T-helper 2 cell treated with Interferon-gamma antibody and Interleukin-4, amounts not matched to agents 5 μg/mL and 100 μg/mL, for 36 hours (primary cell): Measurements from ENCODE around the gene COLEC11.

Experiments
- DNase-seq: peaks from one replicate; pipeline ENCODE4 v3.0.0; 2021; ENCODE audit warnings: low spot score
- H3K27ac Mint-ChIP-seq: one replicate; pipeline ENCODE4 v1.8.0; 2021; ENCODE audit warnings: mild to moderate bottlenecking, mixed read lengths
- H3K27me3 Mint-ChIP-seq: one replicate; pipeline ENCODE4 v1.8.0; 2021; ENCODE audit warnings: low read depth, mixed read lengths
- H3K36me3 Mint-ChIP-seq: one replicate; pipeline ENCODE4 v1.8.0; 2021; ENCODE audit warnings: low read depth, mixed read lengths
- H3K4me1 Mint-ChIP-seq: one replicate; pipeline ENCODE4 v1.8.0; 2021; ENCODE audit warnings: low read depth, mixed read lengths
- H3K4me3 Mint-ChIP-seq: one replicate; pipeline ENCODE4 v1.8.0; 2022; ENCODE audit warnings: mild to moderate bottlenecking, moderate library complexity, mixed read lengths
- H3K9me3 Mint-ChIP-seq: one replicate; pipeline ENCODE4 v1.8.0; 2021; ENCODE audit warnings: mixed read lengths

The COLEC11 gene

GRCh38 chr2:3638456-3638810, 43.5 kb downstream of the COLEC11 start:
- no peak for DNase-seq
- Mint-ChIP-seq H3K9me3 (no peaks in the 10 kb centered on the region), H3K4me1 (no peaks in the 10 kb centered on the region), H3K27me3 (no peaks in the 10 kb centered on the region), H3K36me3 (no peaks in the 10 kb centered on the region), H3K27ac (no peak overlapping the region), H3K4me3 (no peak overlapping the region)

- no peak overlapping the region for H3K4me3 Mint-ChIP-seq
- no peaks in the 10 kb centered on the region for H3K36me3 Mint-ChIP-seq
- no peaks in the 10 kb centered on the region for H3K4me1 Mint-ChIP-seq
- no peak overlapping the region for H3K27ac Mint-ChIP-seq
- H3K9me3 Mint-ChIP-seq = no peaks in the 10 kb centered on the region
- no peak for DNase-seq
- no peaks in the 10 kb centered on the region for H3K27me3 Mint-ChIP-seq
Measured at GRCh38 chr2:3639015-3639630, 44.2 kb downstream of the COLEC11 start.

- Mint-ChIP-seq H3K27ac (no peak overlapping the region), H3K36me3 (no peaks in the 10 kb centered on the region), H3K27me3 (no peaks in the 10 kb centered on the region)
Measured at GRCh38 chr2:3639653-3640052, 44.7 kb downstream of the COLEC11 start.

GRCh38 chr2:3641181-3641580, 46.3 kb downstream of the COLEC11 start:
- H3K9me3 Mint-ChIP-seq = no peaks in the 10 kb centered on the region
- H3K27ac Mint-ChIP-seq = no peak overlapping the region
- DNase-seq = no peak
- no peaks in the 10 kb centered on the region for H3K27me3 Mint-ChIP-seq
- H3K36me3 Mint-ChIP-seq = no peaks in the 10 kb centered on the region
- no peak overlapping the region for H3K4me3 Mint-ChIP-seq
- H3K4me1 Mint-ChIP-seq = no peaks in the 10 kb centered on the region

More at GRCh38 chr2:3639653-3640052, 44.7 kb downstream of the COLEC11 start:
- no peak for DNase-seq
- H3K4me3 Mint-ChIP-seq = no peak overlapping the region
- no peaks in the 10 kb centered on the region for H3K4me1 Mint-ChIP-seq
- H3K9me3 Mint-ChIP-seq = no peaks in the 10 kb centered on the region

GRCh38 chr2:3641841-3642421, 47.0 kb downstream of the COLEC11 start:
- no peak for DNase-seq
- H3K4me1 Mint-ChIP-seq = no peaks in the 10 kb centered on the region
- H3K27me3 Mint-ChIP-seq = no peaks in the 10 kb centered on the region
- no peak overlapping the region for H3K4me3 Mint-ChIP-seq
- H3K27ac Mint-ChIP-seq = no peak overlapping the region
- H3K9me3 Mint-ChIP-seq = no peaks in the 10 kb centered on the region
- no peaks in the 10 kb centered on the region for H3K36me3 Mint-ChIP-seq

- H3K9me3 Mint-ChIP-seq = no peaks in the 10 kb centered on the region
- no peaks in the 10 kb centered on the region for H3K27me3 Mint-ChIP-seq
- H3K4me3 Mint-ChIP-seq = no peak overlapping the region
- no peak overlapping the region for H3K27ac Mint-ChIP-seq
- H3K36me3 Mint-ChIP-seq = no peaks in the 10 kb centered on the region
- no peaks in the 10 kb centered on the region for H3K4me1 Mint-ChIP-seq
- DNase-seq = no peak
Measured at GRCh38 chr2:3642521-3643215, 47.8 kb downstream of the COLEC11 start.

GRCh38 chr2:3643371-3644245, 48.7 kb downstream of the COLEC11 start:
- DNase-seq = no peak
- no peak overlapping the region for H3K27ac Mint-ChIP-seq
- H3K9me3 Mint-ChIP-seq = no peaks in the 10 kb centered on the region
- H3K36me3 Mint-ChIP-seq = no peaks in the 10 kb centered on the region
- no peak overlapping the region for H3K4me3 Mint-ChIP-seq
- no peaks in the 10 kb centered on the region for H3K4me1 Mint-ChIP-seq
- H3K27me3 Mint-ChIP-seq = no peaks in the 10 kb centered on the region

- H3K27ac Mint-ChIP-seq = no peak overlapping the region
- H3K4me1 Mint-ChIP-seq = no peaks in the 10 kb centered on the region
- H3K4me3 Mint-ChIP-seq = no peak overlapping the region
- no peaks in the 10 kb centered on the region for H3K9me3 Mint-ChIP-seq
- no peak for DNase-seq
- H3K36me3 Mint-ChIP-seq = no peaks in the 10 kb centered on the region
- H3K27me3 Mint-ChIP-seq = no peaks in the 10 kb centered on the region
Measured at GRCh38 chr2:3644246-3644525, 49.3 kb downstream of the COLEC11 start.

GRCh38 chr2:3644891-3645605, 50.1 kb downstream of the COLEC11 start:
- no peak overlapping the region for H3K4me3 Mint-ChIP-seq
- no peaks in the 10 kb centered on the region for H3K9me3 Mint-ChIP-seq
- no peaks in the 10 kb centered on the region for H3K36me3 Mint-ChIP-seq
- no peaks in the 10 kb centered on the region for H3K4me1 Mint-ChIP-seq
- no peaks in the 10 kb centered on the region for H3K27me3 Mint-ChIP-seq
- DNase-seq = no peak
- H3K27ac Mint-ChIP-seq = no peak overlapping the region

- peaks cover 2% of the 10 kb centered on the region for H3K4me1 Mint-ChIP-seq
- no peaks in the 10 kb centered on the region for H3K9me3 Mint-ChIP-seq
- no peak overlapping the region for H3K27ac Mint-ChIP-seq
- no peaks in the 10 kb centered on the region for H3K36me3 Mint-ChIP-seq
- no peak for DNase-seq
- H3K4me3 Mint-ChIP-seq = no peak overlapping the region
- peaks cover 1% of the 10 kb centered on the region for H3K27me3 Mint-ChIP-seq
Measured at GRCh38 chr2:3645745-3646389, 51.0 kb downstream of the COLEC11 start.

GRCh38 chr2:3646446-3646845, 51.5 kb downstream of the COLEC11 start:
- Mint-ChIP-seq H3K4me3 (no peak overlapping the region), H3K9me3 (no peaks in the 10 kb centered on the region), H3K4me1 (peaks cover 6% of the 10 kb centered on the region), H3K36me3 (no peaks in the 10 kb centered on the region), H3K27ac (no peak overlapping the region), H3K27me3 (peaks cover 3% of the 10 kb centered on the region)
- DNase-seq = no peak

- Mint-ChIP-seq H3K27me3 (peaks cover 3% of the 10 kb centered on the region), H3K9me3 (no peaks in the 10 kb centered on the region), H3K4me3 (no peak overlapping the region), H3K4me1 (peaks cover 11% of the 10 kb centered on the region), H3K27ac (no peak overlapping the region), H3K36me3 (no peaks in the 10 kb centered on the region)
- no peak for DNase-seq
Measured at GRCh38 chr2:3647246-3647645, 52.3 kb downstream of the COLEC11 start.

GRCh38 chr2:3647831-3648651, 53.1 kb downstream of the COLEC11 start:
- H3K27me3 Mint-ChIP-seq = peaks cover 3% of the 10 kb centered on the region
- no peaks in the 10 kb centered on the region for H3K9me3 Mint-ChIP-seq
- no peaks in the 10 kb centered on the region for H3K36me3 Mint-ChIP-seq
- peak overlapping the region; percentile 29 for H3K27ac Mint-ChIP-seq
- no peak overlapping the region for H3K4me3 Mint-ChIP-seq
- no peak for DNase-seq
- peaks cover 11% of the 10 kb centered on the region for H3K4me1 Mint-ChIP-seq
